Measurements from ENCODE around the gene STXBP6. TPM values are rescaled to one million over a fixed set of nuclear protein-coding genes. Genes with fewer than 3 reads are reported as not detected.

Gene STXBP6
- total RNA-seq, 4 donors from 2014 or later, result 10.7 to 62.8 (median 55.9) TPM

- DNase-seq, result no peak
- Histone ChIP-seq H3K27me3 (no peaks in the 10 kb centered on the region), H3K36me3 (peaks cover 0 to 12% (median 0%) of the 10 kb centered on the region in 3 donors), H3K4me3 (no peak overlapping the region), H3K27ac (no peak overlapping the region), H3K4me1 (peaks cover 0 to 30% (median 0%) of the 10 kb centered on the region in 4 donors), H3K9me3 (no peaks in the 10 kb centered on the region)
- TF ChIP-seq POLR2A (IDR thresholded peaks at IDR 0.05), result no peak
- no peak for TF ChIP-seq CTCF (IDR thresholded peaks at IDR 0.05)
Measured at GRCh38 chr14:24857277-24857676, 192.7 kb downstream of the STXBP6 start.

DNA sequence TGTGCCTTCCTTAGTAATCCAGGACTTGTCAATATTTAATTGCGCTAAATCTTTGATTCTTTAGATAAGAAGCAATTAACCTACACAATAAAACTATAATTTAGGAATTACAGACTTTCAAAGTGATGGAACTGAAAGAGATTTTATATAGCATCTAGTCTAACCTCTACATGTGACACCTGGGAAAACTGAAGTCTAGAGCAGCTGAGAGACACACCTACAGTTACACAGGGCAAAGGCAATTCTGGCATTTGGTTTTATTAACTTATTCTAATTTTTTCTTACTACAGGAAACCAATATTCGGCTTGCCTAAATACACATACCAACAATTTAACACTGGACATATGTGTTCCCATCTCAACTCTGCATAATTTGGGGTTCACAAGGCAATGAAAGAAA is 196.5 kb downstream of the STXBP6 start:
- H3K27ac ChIP-seq, result no peak overlapping the region
- H3K4me3 ChIP-seq, result no peak overlapping the region
- H3K9me3 ChIP-seq, result no peaks in the 10 kb centered on the region
- H3K27me3 ChIP-seq, result no peaks in the 10 kb centered on the region
- no peak for TF ChIP-seq POLR2A (IDR thresholded peaks at IDR 0.05)
- TF ChIP-seq CTCF (IDR thresholded peaks at IDR 0.05), result no peak
- peaks cover 0 to 29% (median 0%) of the 10 kb centered on the region in 4 donors for H3K4me1 ChIP-seq
- DNase-seq, result no peak
- peaks cover 0 to 12% (median 0%) of the 10 kb centered on the region in 3 donors for H3K36me3 ChIP-seq

- peak overlapping the region in 1 of 4 donors; percentile 34 for H3K27ac ChIP-seq
- H3K27me3 ChIP-seq, result no peaks in the 10 kb centered on the region
- peaks cover 0 to 29% (median 0%) of the 10 kb centered on the region in 4 donors for H3K4me1 ChIP-seq
- no peaks in the 10 kb centered on the region for H3K9me3 ChIP-seq
- peak in 1 of 3 donors; percentile 68 for DNase-seq
- peaks cover 0 to 12% (median 0%) of the 10 kb centered on the region in 3 donors for H3K36me3 ChIP-seq
- H3K4me3 ChIP-seq, result no peak overlapping the region
- TF ChIP-seq POLR2A (IDR thresholded peaks at IDR 0.05) (no peak), CTCF (IDR thresholded peaks at IDR 0.05) (peak in 3 of 6 experiments; percentile 42 to 48 (median 43))
Measured at GRCh38 chr14:24852312-24853060, 197.5 kb downstream of the STXBP6 start.

- H3K9me3 ChIP-seq, result no peaks in the 10 kb centered on the region
- no peak for DNase-seq
- no peaks in the 10 kb centered on the region for H3K27me3 ChIP-seq
- H3K4me3 ChIP-seq, result no peak overlapping the region
- peaks cover 0 to 12% (median 0%) of the 10 kb centered on the region in 3 donors for H3K36me3 ChIP-seq
- peak overlapping the region in 1 of 4 donors; percentile 34 for H3K27ac ChIP-seq
- TF ChIP-seq CTCF (IDR thresholded peaks at IDR 0.05) (no peak), POLR2A (IDR thresholded peaks at IDR 0.05) (no peak)
- peaks cover 0 to 29% (median 0%) of the 10 kb centered on the region in 4 donors for H3K4me1 ChIP-seq
Measured at GRCh38 chr14:24851837-24852236, 198.1 kb downstream of the STXBP6 start.

DNA sequence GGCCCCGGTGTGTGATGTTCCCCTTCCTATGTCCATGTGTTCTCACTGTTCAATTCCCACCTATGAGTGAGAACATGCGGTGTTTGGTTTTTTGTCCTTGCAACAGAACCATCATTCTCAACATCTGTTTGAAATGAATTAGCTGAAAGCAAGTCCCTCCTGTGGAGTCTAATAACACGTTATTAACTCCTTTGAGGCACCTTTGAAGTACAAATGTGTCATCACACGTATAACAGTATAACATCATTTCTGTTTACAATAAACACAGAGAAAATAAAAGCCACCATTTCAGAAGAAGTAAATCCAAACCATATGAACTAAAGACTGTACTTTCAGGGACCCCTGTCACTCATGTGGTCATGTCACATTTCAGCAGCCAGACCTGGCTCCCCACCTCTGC is 198.5 kb downstream of the STXBP6 start:
- Histone ChIP-seq H3K27ac (peak overlapping the region in 1 of 4 donors; percentile 34), H3K4me1 (peaks cover 0 to 29% (median 0%) of the 10 kb centered on the region in 4 donors), H3K27me3 (no peaks in the 10 kb centered on the region), H3K36me3 (peaks cover 0 to 12% (median 0%) of the 10 kb centered on the region in 3 donors), H3K4me3 (no peak overlapping the region), H3K9me3 (no peaks in the 10 kb centered on the region)
- TF ChIP-seq POLR2A (IDR thresholded peaks at IDR 0.05), result no peak
- no peak for TF ChIP-seq CTCF (IDR thresholded peaks at IDR 0.05)
- DNase-seq, result no peak
